HG02571 (cell line): ENCODE data around the gene PI16.

Experiments
- ATAC-seq: cut with Tn5 transposase; IDR thresholded peaks from one replicate; pipeline ENCODE4 v1.9.1; 2021; ENCODE audit warnings: mild to moderate bottlenecking, moderate library complexity; ENCODE audit not compliant: unreplicated experiment

The PI16 gene

DNA sequence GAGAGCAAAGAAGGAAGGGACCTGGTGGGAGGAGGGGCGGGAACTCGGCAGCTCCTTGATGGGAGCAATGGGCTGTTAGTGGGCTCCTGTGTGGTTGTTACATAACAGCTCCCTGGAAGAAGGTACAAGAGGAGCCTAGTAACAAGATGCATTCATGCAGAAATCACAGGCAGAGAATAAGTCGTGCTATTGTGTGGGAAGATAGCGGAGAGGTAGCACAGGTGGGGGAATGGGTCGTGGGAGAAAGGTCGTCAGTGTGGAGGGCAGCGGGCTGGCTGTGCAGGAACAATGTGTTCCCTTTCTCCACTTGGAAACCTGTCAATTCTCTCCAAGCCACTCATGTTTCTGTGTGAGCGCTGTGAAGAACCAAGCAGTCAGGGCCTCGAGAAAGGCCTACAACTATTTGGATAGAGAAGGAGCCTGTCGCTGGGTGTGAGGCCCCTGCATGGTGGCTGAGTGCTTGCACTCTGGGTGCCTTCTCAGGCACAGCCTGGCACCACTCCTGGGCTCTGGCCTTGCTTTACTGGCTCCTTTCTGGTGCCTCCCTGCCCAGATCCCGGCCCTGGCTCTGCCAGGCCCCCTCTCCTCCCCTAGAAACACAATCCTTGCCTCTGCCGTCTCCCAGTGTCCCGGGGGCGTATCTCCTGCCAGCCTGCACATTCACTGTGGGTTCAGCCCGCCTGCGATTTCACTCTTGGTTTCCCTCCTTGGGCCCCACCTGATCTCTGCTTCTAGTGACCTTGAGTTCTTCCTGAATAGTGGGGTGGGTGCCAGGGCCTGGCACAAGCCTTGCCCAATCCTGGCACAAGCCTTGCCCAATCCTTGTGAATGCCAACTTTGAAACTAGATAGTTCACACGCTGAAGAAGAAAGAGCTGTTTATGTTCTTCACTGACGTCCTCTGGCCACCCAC lies 43.5 kb downstream of the PI16 start:
- ATAC-seq = no peak

GRCh38 chr6:36998723-36999038 lies 44.1 kb downstream of the PI16 start:
- ATAC-seq = no peak

- no peak for ATAC-seq
These were observed 44.7 kb downstream of the PI16 start for GRCh38 chr6:36999061-36999750.

- ATAC-seq = no peak
These were observed 45.2 kb downstream of the PI16 start for GRCh38 chr6:36999751-37000125.

GRCh38 chr6:37004044-37004980 lies 49.8 kb downstream of the PI16 start:
- no peak for ATAC-seq

DNA sequence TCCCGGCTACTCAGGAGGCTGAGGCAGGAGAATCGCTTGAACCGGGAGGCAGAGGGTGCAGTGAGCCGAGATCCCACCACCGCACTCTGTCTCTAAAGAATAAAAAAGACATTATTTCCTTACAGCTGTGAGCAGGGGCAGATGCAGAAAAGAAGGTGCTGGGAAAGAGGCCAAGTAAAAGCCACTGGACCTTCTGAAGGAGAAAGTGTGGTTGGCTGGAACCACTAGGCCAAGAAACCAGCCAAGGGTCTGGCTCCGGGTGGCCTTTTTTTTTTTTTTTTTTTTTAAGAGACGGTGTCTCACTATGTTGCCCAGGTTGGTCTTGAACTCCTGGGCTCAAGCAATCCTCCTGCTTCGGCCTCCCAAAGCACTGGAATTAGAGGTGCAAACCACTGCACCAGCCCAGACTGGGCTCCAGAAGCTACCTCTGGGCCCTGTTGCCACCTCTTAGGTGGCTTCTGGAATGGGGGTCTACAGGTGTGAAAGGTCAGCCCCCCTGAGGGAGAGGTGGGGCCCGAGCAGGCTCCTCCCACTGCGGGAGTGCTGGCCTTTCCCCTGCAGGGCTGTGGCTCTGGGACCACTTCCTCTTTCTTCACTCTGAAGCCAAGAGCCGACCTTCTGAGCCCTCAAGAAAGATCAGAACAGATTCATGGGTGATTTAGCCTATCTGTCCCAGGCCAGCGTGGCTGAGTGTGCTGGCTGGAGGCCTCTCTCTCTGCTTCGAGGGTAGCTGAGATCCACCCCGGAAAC lies 50.7 kb downstream of the PI16 start, which contains the start of gene FGD2:
Gene FGD2 (plus strand): TSS at position 595 of the 750 bp plus-strand sequence. CDS start 163 bp downstream, outside the sequence.
- ATAC-seq = peak; percentile 58

DNA sequence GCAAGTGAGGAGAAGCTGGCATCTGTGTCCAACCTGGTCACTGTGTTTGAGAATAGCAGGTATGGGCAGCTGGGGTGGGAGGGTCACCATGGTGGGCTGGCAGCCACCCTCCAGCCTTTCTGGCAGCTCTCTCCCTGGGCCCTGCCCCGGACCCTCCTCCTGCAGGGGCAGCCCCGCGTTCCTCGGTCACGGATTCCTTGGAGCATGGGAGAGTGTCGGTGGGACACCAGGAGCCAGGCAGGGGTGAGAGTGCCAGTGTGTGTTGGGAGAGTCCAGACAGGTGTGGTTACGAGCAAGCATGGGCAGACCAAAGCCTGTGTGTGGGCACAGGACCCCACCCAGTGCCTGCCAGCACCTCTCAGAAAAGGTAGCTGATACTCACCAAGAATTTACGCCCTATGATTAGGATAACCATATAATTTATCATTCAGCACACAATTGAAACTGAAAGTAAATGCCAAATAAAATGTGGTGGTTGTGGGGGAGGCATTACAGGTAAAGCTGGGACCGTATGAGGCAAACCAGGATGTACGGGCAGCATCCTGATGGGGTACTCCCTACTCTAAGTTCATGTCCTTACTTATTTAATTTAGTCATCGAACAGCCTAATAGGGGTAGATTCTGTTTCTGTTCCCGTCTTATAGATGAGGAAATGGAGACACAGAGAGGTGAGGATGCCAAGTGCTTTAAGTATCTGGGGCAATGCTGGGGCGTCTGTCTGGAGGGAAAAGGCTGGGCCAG lies 51.5 kb downstream of the PI16 start:
- ATAC-seq = peak; percentile 7

- no peak for ATAC-seq
These were observed 52.3 kb downstream of the PI16 start for GRCh38 chr6:37006793-37007339.

DNA sequence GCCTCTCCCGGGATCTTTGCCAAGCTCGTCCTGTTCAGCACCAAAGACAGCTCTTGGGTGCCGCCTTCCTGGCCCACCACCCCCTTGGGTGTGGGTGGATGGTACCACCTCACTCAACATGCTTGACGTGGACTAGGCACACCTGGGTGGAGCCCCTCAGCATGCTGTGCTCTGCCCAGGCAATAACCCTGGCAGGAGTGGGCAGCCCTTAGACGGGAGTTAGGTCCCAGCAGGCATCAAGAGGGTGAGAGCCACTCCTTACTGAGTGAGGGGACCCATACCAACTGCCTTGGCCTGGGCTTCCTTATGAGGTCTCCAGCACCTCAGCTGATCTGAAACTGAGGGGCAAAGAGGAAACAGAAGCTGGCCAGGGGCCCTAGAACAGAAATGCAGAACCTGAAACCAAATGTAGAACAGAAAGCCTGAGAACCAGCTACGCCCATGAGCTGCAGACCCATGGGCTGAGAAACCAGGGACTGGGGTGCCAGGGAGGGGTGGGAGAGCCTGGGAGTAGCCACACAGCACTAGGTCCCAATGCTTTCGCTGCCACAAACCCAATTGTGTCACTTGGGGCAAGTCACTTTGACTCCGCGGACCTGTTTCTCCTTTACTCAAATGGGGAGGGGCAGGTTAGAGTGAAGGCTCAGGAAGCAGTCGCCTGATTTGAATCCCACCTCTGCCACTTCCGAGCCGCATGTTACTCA lies 53.0 kb downstream of the PI16 start:
- no peak for ATAC-seq

DNA sequence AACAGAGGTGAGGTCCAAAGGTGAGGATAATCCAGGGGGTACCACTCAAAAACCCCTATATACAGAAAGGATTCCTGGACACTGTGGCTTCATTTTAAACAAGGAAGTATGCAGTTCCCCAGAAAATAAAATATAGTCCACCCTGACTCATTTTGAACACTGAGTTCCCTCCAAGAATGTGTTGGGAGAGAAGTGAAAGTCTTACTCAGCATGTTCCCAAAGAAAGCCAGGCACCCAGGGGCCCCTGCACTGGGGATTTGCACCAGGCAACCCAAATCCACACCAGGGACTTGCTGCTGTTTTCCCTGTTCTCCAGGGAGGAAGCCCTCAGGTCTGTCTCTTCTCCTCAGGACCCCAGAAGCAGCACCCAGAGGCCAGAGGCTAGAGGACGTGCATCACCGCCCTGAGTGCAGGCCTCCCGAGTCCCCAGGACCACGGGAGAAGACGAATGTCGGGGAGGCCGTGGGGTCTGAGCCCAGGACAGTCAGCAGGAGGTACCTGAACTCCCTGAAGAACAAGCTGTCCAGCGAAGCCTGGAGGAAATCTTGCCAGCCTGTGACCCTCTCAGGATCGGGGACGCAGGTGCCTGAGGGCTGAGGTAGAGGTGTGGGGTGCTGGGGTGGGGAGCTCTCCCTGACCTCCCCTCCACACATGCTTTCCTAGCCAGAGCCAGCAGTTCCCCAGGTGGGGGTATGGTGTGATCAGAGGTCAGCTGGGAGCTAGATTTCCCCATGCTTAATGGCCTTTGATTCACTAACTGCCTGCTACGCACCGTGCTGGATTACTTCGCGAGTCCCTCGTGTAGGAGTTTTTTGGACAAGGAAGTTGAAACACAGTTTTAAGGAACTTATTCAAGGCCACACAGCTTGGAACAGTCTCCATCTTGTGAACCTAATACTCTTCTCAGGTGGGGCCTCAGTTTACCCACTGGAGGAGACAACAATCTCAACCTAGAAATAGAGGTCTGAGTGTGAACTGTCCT lies 54.2 kb downstream of the PI16 start:
- no peak for ATAC-seq

DNA sequence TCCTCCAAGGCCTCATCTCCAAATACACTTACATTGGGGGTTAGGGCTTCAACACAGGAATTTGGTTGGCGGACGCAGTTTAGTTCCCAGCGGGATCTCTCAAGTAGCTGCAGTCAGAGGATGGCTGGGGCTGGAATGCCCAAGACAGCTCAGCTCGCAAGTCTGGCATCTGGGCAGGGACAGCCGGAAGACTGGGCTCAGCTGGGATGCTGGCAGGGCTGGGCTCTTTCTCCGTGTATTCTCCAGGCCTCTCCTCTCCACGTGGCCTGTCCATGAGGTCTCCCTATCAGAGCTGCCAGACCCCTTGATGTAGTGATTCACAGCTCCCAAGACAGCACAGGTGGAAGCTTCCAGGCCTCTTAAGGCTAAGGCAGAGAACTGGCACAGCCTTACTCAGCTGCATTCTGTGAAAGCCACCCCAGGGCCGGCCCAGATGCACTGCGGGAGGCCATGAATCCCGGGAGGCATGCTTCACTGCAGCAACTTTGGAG lies 55.9 kb downstream of the PI16 start:
- no peak for ATAC-seq

DNA sequence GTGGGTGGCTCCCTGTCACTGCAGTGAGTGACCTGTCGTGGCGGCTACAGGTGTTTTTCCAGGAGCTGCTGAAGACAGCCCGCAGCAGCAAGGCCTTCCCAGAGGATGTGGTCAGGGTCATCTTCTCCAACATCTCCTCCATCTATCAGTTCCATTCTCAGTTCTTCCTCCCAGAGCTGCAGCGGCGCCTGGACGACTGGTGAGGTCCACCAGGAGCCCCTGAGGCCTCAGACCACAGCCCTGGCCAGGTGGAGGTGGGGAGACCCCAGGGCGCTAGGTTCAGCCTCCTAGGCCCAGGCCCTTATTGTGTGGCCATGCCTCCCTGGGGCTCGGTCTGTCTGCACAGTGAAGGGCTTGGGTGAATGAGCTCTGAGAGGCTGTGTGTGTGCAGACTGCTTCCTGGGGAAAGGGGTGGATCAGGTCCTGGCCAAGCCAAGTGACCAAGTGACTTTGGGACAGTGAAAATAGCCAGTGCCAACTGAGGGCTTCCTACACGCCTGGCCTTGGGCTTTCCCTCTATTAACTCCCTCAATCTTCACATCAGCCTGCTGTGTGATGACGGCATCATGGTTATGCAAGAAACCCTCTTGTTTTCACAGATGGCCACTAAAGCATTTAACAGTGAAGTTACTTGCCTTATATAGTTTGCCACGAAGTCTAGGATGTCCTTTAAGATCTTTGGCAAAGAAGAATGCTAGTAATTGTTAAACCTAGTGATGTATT lies 57.3 kb downstream of the PI16 start:
- ATAC-seq = no peak

- no peak for ATAC-seq
These were observed 59.3 kb downstream of the PI16 start for GRCh38 chr6:37013516-37014491.
